CD8-positive, alpha-beta memory T cell (primary cell): ENCODE data around the gene CNKSR2. TPM values are rescaled to one million over a fixed set of nuclear protein-coding genes. Genes with fewer than 3 reads are reported as not detected.
"Not testable (repeated sequence)": the region's sequence is repeated elsewhere in the genome, so short reads cannot be mapped to it uniquely, and the experiment has no call there.

Source experiments
- CTCF ChIA-PET: fragments of 350-600 bp; sonication (Branson Sonifier 250); formaldehyde crosslinking; loops from one replicate; lab custom pipeline; 2021; ENCODE audit warnings: antibody characterized with exemption; lab: Charles Lee
- POLR2A ChIA-PET: fragments of 350-600 bp; sonication (Branson Sonifier 250); formaldehyde crosslinking; loops from one replicate; lab custom pipeline; 2021; ENCODE audit warnings: antibody characterized with exemption; lab: Charles Lee
- DNase-seq, 5 donors: peaks; one replicate each; pipeline versions ENCODE4 v3.0.0 to v3.0.0-alpha.2; 2020 to 2022; ENCODE audit warnings: mixed read lengths in 1 of 5
- H3K27ac ChIP-seq: one replicate; pipeline ENCODE4 v1.7.0; 2013; ENCODE audit warnings: low read depth, mild to moderate bottlenecking, low read length, moderate library complexity
- H3K27me3 ChIP-seq: 2 replicates; pipeline ENCODE4 v1.7.0; 2013; ENCODE audit warnings: low read length, mild to moderate bottlenecking; ENCODE audit not compliant: insufficient read depth, poor library complexity, severe bottlenecking
- H3K36me3 ChIP-seq: 2 replicates; pipeline ENCODE4 v1.7.0; 2013; ENCODE audit warnings: mild to moderate bottlenecking, low read length, moderate library complexity; ENCODE audit not compliant: insufficient read depth
- H3K4me1 ChIP-seq: 2 replicates; pipeline ENCODE4 v1.7.0; 2013; ENCODE audit warnings: mild to moderate bottlenecking, low read length, moderate library complexity; ENCODE audit not compliant: insufficient read depth
- H3K4me3 ChIP-seq: 2 replicates; pipeline ENCODE4 v1.7.0; 2013; ENCODE audit warnings: mild to moderate bottlenecking, low read length
- H3K9me3 ChIP-seq: 2 replicates; pipeline ENCODE4 v1.7.0; 2013; ENCODE audit warnings: mild to moderate bottlenecking, low read length
- H3K27ac Mint-ChIP-seq, 8 donors: one replicate each; pipeline ENCODE4 v1.8.0; 2020 to 2021; ENCODE audit warnings: mixed read lengths in 8 of 8, mild to moderate bottlenecking in 6 of 8, inconsistent platforms in 3 of 8, moderate library complexity in 3 of 8
- H3K27me3 Mint-ChIP-seq, 2 donors: one replicate each; pipeline ENCODE4 v1.8.0; 2020 to 2021; ENCODE audit warnings: mixed read lengths in 2 of 2, mild to moderate bottlenecking in 1 of 2, moderate library complexity in 1 of 2
- H3K36me3 Mint-ChIP-seq, 3 donors: one replicate each; pipeline ENCODE4 v1.8.0; 2020 to 2021; ENCODE audit warnings: mixed read lengths in 3 of 3, inconsistent platforms in 1 of 3, mild to moderate bottlenecking in 1 of 3
- H3K4me1 Mint-ChIP-seq, 3 donors: one replicate each; pipeline ENCODE4 v1.8.0; 2020 to 2021; ENCODE audit warnings: mixed read lengths in 3 of 3, inconsistent platforms in 1 of 3, mild to moderate bottlenecking in 1 of 3
- H3K4me3 Mint-ChIP-seq, 7 donors: one replicate each; pipeline ENCODE4 v1.8.0; 2020 to 2021; ENCODE audit warnings: mixed read lengths in 7 of 7, mild to moderate bottlenecking in 6 of 7, moderate library complexity in 4 of 7, inconsistent platforms in 2 of 7
- H3K9me3 Mint-ChIP-seq, 5 donors: one replicate each; pipeline ENCODE4 v1.8.0; 2020 to 2022; ENCODE audit warnings: mixed read lengths in 5 of 5, mild to moderate bottlenecking in 3 of 5, moderate library complexity in 2 of 5, inconsistent platforms in 1 of 5
- polyA plus RNA-seq: library from polyadenylated mRNA; unstranded; fragments of 300-500 nt; fragmentation: Illumina TruSeq; gene quantifications from one replicate; pipeline ENCODE4 v1.2.3, GENCODE V29; 2021
- total RNA-seq, 2 experiments: library from RNA; stranded (reverse); gene quantifications; one replicate each; pipeline ENCODE4 v1.2.3, GENCODE V29; 2021

CNKSR2 gene
- total and polyA plus RNA-seq, 3 experiments from 2014 or later: 4.1 to 5.8 (median 4.2) TPM

DNA sequence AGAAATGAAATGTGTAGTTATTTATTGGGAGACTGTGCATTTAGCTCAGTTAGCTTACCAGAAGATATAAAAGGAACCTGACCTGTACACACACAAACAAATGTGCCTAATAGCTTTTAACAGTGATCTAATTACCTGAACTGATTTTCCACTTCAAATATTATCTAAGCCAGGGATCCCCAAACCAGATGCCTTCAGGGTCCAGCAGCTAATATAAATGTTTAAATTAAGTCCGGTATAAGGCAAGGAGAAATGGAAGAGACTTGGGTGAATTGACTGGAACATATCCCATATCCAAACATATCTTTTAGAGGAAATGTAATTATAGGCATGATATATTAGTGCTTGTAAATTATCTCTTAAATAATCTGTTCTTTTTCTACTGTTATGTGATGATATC lies 66.7 kb downstream of the CNKSR2 start:
- Mint-ChIP-seq H3K27me3 (no peaks in the 10 kb centered on the region), H3K36me3 (no peaks in the 10 kb centered on the region), H3K4me3 (no peak overlapping the region), H3K9me3 (peaks cover 0 to 6% (median 0%) of the 10 kb centered on the region in 5 donors), H3K4me1 (peaks cover 8 to 14% (median 10%) of the 10 kb centered on the region in 3 donors), H3K27ac (no peak overlapping the region)
- Histone ChIP-seq H3K27me3 (no peaks in the 10 kb centered on the region), H3K4me3 (no peak overlapping the region), H3K9me3 (no peaks in the 10 kb centered on the region), H3K4me1 (peaks cover 10% of the 10 kb centered on the region), H3K27ac (no peak overlapping the region), H3K36me3 (no peaks in the 10 kb centered on the region)
- ChIA-PET POLR2A (no interaction called here), CTCF (no interaction called here)
- DNase-seq: no peak

DNA sequence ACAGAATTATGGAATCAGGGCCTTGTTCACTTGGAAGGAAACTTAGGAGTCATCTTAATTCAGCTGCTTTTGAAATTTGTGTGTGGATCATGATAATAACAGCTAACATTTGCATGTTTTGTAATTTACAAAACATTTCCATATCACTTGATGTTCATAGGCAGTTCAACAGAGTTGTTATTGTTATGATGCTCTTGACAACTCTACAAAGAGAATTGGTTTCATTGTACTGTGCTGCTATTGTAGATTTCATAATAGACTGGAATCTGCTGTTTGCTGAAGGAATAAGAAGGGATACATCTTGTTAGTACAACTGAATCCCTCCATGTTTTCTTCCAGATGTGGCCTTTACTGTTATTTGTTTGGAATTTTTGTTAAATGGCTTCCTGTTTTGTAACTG lies 83.5 kb downstream of the CNKSR2 start:
- Histone ChIP-seq H3K27ac (no peak overlapping the region), H3K9me3 (no peaks in the 10 kb centered on the region), H3K4me1 (no peaks in the 10 kb centered on the region), H3K36me3 (no peaks in the 10 kb centered on the region), H3K4me3 (no peak overlapping the region), H3K27me3 (no peaks in the 10 kb centered on the region)
- peaks cover 0 to 1% of the 10 kb centered on the region in 2 donors for H3K27me3 Mint-ChIP-seq
- no peak overlapping the region for H3K27ac Mint-ChIP-seq
- peaks cover 0 to 6% (median 0%) of the 10 kb centered on the region in 5 donors for H3K9me3 Mint-ChIP-seq
- H3K4me3 Mint-ChIP-seq: no peak overlapping the region
- DNase-seq: no peak
- POLR2A ChIA-PET: no interaction called here
- CTCF ChIA-PET: no interaction called here
- H3K4me1 Mint-ChIP-seq: peaks cover 0 to 5% (median 0%) of the 10 kb centered on the region in 3 donors
- peaks cover 0 to 2% (median 0%) of the 10 kb centered on the region in 3 donors for H3K36me3 Mint-ChIP-seq

DNA sequence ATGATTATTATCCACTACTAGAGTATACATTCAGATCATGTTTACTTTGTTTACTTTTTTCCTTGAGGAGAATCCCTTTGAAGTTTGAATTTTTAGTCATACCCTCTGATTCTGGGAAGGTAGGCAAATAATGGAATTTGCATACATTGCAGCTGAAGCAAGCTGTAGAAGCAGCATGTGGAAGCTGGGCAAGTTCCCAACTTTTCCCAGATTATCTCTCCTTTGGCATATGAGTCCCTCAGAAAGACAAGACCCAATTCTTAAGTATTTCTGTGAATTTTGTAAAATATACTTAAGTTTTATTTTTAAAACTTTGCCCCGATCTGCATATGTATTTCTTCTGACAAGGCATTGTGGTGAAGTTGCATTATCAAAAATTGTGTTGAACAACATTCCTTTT lies 94.9 kb downstream of the CNKSR2 start:
- no peaks in the 10 kb centered on the region for H3K27me3 Mint-ChIP-seq
- Histone ChIP-seq H3K4me3 (no peak overlapping the region), H3K36me3 (no peaks in the 10 kb centered on the region), H3K27me3 (no peaks in the 10 kb centered on the region), H3K9me3 (no peaks in the 10 kb centered on the region), H3K27ac (no peak overlapping the region), H3K4me1 (no peaks in the 10 kb centered on the region)
- ChIA-PET POLR2A (no interaction called here), CTCF (no interaction called here)
- no peaks in the 10 kb centered on the region for H3K36me3 Mint-ChIP-seq
- peaks cover 0 to 1% (median 0%) of the 10 kb centered on the region in 5 donors for H3K9me3 Mint-ChIP-seq
- H3K4me3 Mint-ChIP-seq: no peak overlapping the region
- no peak for DNase-seq
- no peak overlapping the region for H3K27ac Mint-ChIP-seq
- no peaks in the 10 kb centered on the region for H3K4me1 Mint-ChIP-seq

DNA sequence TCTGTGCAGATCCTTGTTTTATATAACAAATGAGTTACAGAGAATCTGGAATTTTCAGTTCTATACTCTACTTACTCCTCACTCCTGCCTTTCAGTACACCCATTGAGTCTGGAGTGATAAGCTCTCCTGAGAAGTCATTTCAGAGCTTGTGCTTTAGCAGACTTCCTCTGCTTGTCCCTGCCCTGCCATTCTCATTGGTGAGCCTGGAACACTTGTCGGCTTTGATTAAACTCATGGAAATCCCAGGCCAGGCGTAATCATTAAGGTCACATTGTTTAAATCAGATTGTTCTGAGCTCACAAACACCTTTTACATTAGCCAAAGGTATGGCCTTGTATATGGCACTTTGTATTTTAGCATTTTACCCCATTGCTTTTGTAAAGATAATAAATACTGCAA lies 102.7 kb downstream of the CNKSR2 start:
- no peak for DNase-seq
- Mint-ChIP-seq H3K27me3 (peaks cover 0 to 1% of the 10 kb centered on the region in 2 donors), H3K4me1 (no peaks in the 10 kb centered on the region), H3K36me3 (no peaks in the 10 kb centered on the region), H3K4me3 (no peak overlapping the region), H3K27ac (no peak overlapping the region), H3K9me3 (no peaks in the 10 kb centered on the region)
- H3K27ac ChIP-seq: no peak overlapping the region
- H3K4me1 ChIP-seq: no peaks in the 10 kb centered on the region
- no peak overlapping the region for H3K4me3 ChIP-seq
- CTCF ChIA-PET: no interaction called here
- H3K27me3 ChIP-seq: no peaks in the 10 kb centered on the region
- POLR2A ChIA-PET: no interaction called here
- H3K9me3 ChIP-seq: no peaks in the 10 kb centered on the region
- no peaks in the 10 kb centered on the region for H3K36me3 ChIP-seq

DNA sequence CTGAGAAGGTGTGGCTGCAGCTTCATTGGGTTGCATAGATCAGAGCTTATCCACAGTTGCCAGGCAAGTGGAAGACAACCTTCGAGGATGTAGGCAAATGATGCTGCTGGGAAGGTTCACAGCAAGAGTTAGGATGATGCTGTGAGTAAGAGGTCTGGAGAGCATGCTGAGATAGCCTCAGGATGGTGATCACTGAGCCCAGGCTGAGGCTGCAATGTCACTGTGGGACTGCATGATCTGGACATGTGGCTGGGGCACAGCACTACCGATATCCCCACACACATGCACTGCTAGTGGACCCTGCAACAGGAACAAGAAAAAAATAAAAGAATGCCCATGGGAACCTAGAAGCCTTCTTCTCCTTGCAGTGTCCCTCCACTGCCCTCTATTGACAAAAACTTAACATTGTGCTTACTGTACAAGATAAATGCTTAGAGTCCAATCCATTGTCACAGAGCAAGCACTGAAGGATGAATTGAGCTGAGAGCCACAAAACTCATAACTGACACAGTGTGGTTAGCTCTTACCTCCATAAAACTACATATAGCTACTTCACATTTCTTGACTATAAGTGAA lies 105.6 kb downstream of the CNKSR2 start:
- H3K27me3 ChIP-seq: no peaks in the 10 kb centered on the region
- Mint-ChIP-seq H3K4me3 (no peak overlapping the region), H3K27me3 (peaks cover 0 to 1% of the 10 kb centered on the region in 2 donors), H3K4me1 (no peaks in the 10 kb centered on the region), H3K27ac (no peak overlapping the region), H3K9me3 (no peaks in the 10 kb centered on the region), H3K36me3 (no peaks in the 10 kb centered on the region)
- H3K36me3 ChIP-seq: no peaks in the 10 kb centered on the region
- no peaks in the 10 kb centered on the region for H3K4me1 ChIP-seq
- H3K27ac ChIP-seq: no peak overlapping the region
- H3K9me3 ChIP-seq: no peaks in the 10 kb centered on the region
- ChIA-PET POLR2A (no interaction called here), CTCF (interaction anchor here (0.7 to 1.2 kb wide), 5 partner anchors 246 to 1227 kb away, joined by 3 to 6 read pairs (median 3); no protein-coding TSS in a partner anchor)
- no peak overlapping the region for H3K4me3 ChIP-seq
- peak in 2 of 5 donors; percentile 14 to 43 for DNase-seq

DNA sequence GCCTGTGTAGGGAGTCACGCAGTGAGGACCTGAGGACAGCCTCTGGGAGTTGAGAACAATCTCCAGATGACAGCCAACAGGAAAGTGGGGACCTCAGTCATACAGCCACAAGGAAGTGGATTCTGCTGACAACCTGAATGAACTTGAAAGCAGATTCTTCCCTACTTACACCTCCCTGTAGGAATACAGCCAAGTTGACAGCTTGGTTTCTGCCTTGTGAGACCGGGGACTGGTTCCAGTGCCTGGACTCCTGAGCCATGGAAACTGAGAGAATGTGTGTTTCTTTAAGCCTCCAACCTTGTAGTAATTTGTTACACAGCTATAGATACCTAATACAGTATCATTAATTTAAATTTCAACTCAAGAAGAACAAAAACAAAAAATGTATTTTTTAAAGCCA lies 107.5 kb downstream of the CNKSR2 start:
- Mint-ChIP-seq H3K36me3 (no peaks in the 10 kb centered on the region), H3K9me3 (no peaks in the 10 kb centered on the region), H3K27me3 (peaks cover 0 to 1% of the 10 kb centered on the region in 2 donors), H3K4me3 (no peak overlapping the region), H3K4me1 (no peaks in the 10 kb centered on the region), H3K27ac (no peak overlapping the region)
- DNase-seq: no peak
- POLR2A ChIA-PET: interaction anchor here (0.7 kb wide), 1 partner anchor 527 kb away, joined by 4 read pairs; no protein-coding TSS in a partner anchor
- Histone ChIP-seq H3K4me3 (no peak overlapping the region), H3K4me1 (no peaks in the 10 kb centered on the region), H3K9me3 (no peaks in the 10 kb centered on the region), H3K27me3 (no peaks in the 10 kb centered on the region), H3K27ac (no peak overlapping the region), H3K36me3 (no peaks in the 10 kb centered on the region)
- CTCF ChIA-PET: no interaction called here

DNA sequence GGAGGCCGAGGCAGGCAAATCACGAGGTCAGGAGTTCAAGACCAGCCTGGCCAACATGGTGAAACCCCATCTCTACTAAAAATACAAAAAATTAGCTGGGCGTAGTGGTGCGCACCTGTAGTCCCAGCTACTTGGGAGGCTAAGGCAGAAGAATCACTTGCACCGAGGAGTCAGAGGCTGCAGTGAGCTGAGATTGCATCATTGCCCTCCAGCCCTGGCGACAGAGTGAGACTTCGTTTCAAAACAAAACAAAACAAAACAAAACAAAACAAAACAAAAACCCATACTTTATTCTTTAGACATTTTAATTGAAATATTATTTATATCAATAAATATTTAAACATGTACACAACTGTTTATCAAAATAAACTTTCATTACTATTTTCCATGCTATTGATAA lies 109.8 kb downstream of the CNKSR2 start:
- DNase-seq, H3K27me3 Mint-ChIP-seq, H3K4me3 Mint-ChIP-seq, H3K4me1 Mint-ChIP-seq, H3K27ac ChIP-seq, H3K27me3 ChIP-seq, H3K4me1 ChIP-seq, H3K9me3 Mint-ChIP-seq, CTCF ChIA-PET, H3K4me3 ChIP-seq, H3K36me3 Mint-ChIP-seq, POLR2A ChIA-PET, H3K9me3 ChIP-seq, H3K36me3 ChIP-seq, H3K27ac Mint-ChIP-seq: not testable (repeated sequence)

DNA sequence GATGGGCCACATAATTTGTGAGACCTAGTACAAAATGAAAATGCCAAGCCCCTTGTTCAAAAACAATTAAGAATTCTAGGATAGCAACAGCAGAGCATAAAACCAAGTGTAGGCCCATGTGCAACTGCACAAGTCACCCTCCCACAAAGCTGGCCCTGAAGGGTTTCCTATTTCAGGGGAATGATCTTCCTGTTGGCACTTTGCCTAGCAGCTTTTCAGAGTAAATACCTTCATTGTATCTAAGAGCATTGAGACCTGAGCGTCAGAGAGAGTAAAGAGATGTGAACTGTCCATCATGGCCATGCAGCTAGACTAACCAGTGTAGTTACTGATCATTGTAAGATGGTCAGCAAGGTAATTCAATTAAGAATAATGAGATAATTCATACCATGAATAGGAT lies 113.6 kb downstream of the CNKSR2 start:
- no peaks in the 10 kb centered on the region for H3K9me3 ChIP-seq
- H3K4me3 ChIP-seq: no peak overlapping the region
- H3K27ac ChIP-seq: no peak overlapping the region
- H3K36me3 Mint-ChIP-seq: peaks cover 0 to 2% (median 0%) of the 10 kb centered on the region in 3 donors
- H3K27me3 ChIP-seq: no peaks in the 10 kb centered on the region
- H3K9me3 Mint-ChIP-seq: peaks cover 0 to 2% (median 0%) of the 10 kb centered on the region in 5 donors
- CTCF ChIA-PET: no interaction called here
- no peaks in the 10 kb centered on the region for H3K4me1 Mint-ChIP-seq
- no peak overlapping the region for H3K4me3 Mint-ChIP-seq
- no peaks in the 10 kb centered on the region for H3K36me3 ChIP-seq
- DNase-seq: no peak
- POLR2A ChIA-PET: no interaction called here
- H3K27ac Mint-ChIP-seq: no peak overlapping the region
- H3K27me3 Mint-ChIP-seq: no peaks in the 10 kb centered on the region
- no peaks in the 10 kb centered on the region for H3K4me1 ChIP-seq
